ENCODE results near the gene ZNF474.
A peak's percentile ranks its signal among the peaks of the same experiment; 100 is the strongest.

ZNF474 gene

GRCh38 chr5:122118356-122118948 is 10.9 kb upstream of the ZNF474 start:
- no peak for DNase-seq (ENCODE audit: low read depth)

- DNase-seq (ENCODE audit: low read depth) = no peak
Observed at GRCh38 chr5:122119205-122119604, 10.1 kb upstream of the ZNF474 start.

- no peak for DNase-seq (ENCODE audit: low read depth)
Observed at GRCh38 chr5:122120493-122120892, 8.9 kb upstream of the ZNF474 start.

- no peak for DNase-seq (ENCODE audit: low read depth)
Observed at GRCh38 chr5:122120957-122121356, 8.4 kb upstream of the ZNF474 start.

GRCh38 chr5:122121479-122122465 is 7.6 kb upstream of the ZNF474 start:
- no peak for DNase-seq (ENCODE audit: low read depth)

GRCh38 chr5:122124766-122125165 is 4.6 kb upstream of the ZNF474 start:
- no peak for DNase-seq (ENCODE audit: low read depth)

- peak; percentile 81 for DNase-seq (ENCODE audit: low read depth)
Observed at GRCh38 chr5:122126177-122126755, 3.1 kb upstream of the ZNF474 start.

- DNase-seq (ENCODE audit: low read depth) = peak; percentile 43
Observed at GRCh38 chr5:122126756-122127321, 2.5 kb upstream of the ZNF474 start.

- no peak for DNase-seq (ENCODE audit: low read depth)
Observed at GRCh38 chr5:122130152-122130551, 806 bp downstream of the ZNF474 start.

- no peak for DNase-seq (ENCODE audit: low read depth)
Observed at GRCh38 chr5:122137702-122138101, 8.4 kb downstream of the ZNF474 start.

GRCh38 chr5:122138356-122138755 is 9.0 kb downstream of the ZNF474 start:
- DNase-seq (ENCODE audit: low read depth) = no peak

- DNase-seq (ENCODE audit: low read depth) = no peak
Observed at GRCh38 chr5:122140900-122141299, 11.6 kb downstream of the ZNF474 start.

GRCh38 chr5:122141751-122142150 is 12.4 kb downstream of the ZNF474 start:
- peak; percentile 84 for DNase-seq (ENCODE audit: low read depth)

- DNase-seq (ENCODE audit: low read depth) = peak; percentile 95
Observed at GRCh38 chr5:122142480-122143164, 13.3 kb downstream of the ZNF474 start.

GRCh38 chr5:122144236-122144635 is 14.9 kb downstream of the ZNF474 start:
- DNase-seq (ENCODE audit: low read depth) = peak; percentile 55

- DNase-seq (ENCODE audit: low read depth) = no peak
Observed at GRCh38 chr5:122145906-122146305, 16.6 kb downstream of the ZNF474 start.

GRCh38 chr5:122149321-122150090 is 20.2 kb downstream of the ZNF474 start:
- no peak for DNase-seq (ENCODE audit: low read depth)

- DNase-seq (ENCODE audit: low read depth) = peak; percentile 73
Observed at GRCh38 chr5:122150215-122150614, 20.9 kb downstream of the ZNF474 start.

GRCh38 chr5:122151640-122152039 is 22.3 kb downstream of the ZNF474 start:
- DNase-seq (ENCODE audit: low read depth) = peak; percentile 90

GRCh38 chr5:122152266-122152900 is 23.0 kb downstream of the ZNF474 start:
- DNase-seq (ENCODE audit: low read depth) = peak; percentile 74

- peak; percentile 95 for DNase-seq (ENCODE audit: low read depth)
Observed at GRCh38 chr5:122153230-122153629, 23.9 kb downstream of the ZNF474 start.
